DOHH2 (cell line): ENCODE data around the gene RBMXL3.

Experiments
- H3F3A ChIP-seq: fragments of 200-600 bp; sonication (generic), shearing (Covaris generic); 2 replicates; pipeline ENCODE4 v1.6.0; 2016; ENCODE audit warnings: antibody characterized with exemption, mild to moderate bottlenecking; ENCODE audit not compliant: control insufficient read depth, insufficient read depth
- H3K27ac ChIP-seq: fragments of 200-600 bp; sonication (generic); 2 replicates; pipeline ENCODE4 v1.5.1; 2014; ENCODE audit warnings: low read depth, mild to moderate bottlenecking, low read length, moderate library complexity
- H3K27me3 ChIP-seq: fragments of 200-600 bp; sonication (generic); 2 replicates; pipeline ENCODE4 v1.6.1; 2014; ENCODE audit warnings: mild to moderate bottlenecking, low read length, mixed read lengths; ENCODE audit not compliant: control insufficient read depth
- H3K36me3 ChIP-seq: fragments of 200-600 bp; sonication (generic); 2 replicates; pipeline ENCODE4 v1.6.1; 2014; ENCODE audit warnings: mild to moderate bottlenecking, low read length, moderate library complexity, mixed read lengths; ENCODE audit not compliant: control insufficient read depth
- H3K4me1 ChIP-seq: fragments of 200-600 bp; sonication (generic); 2 replicates; pipeline ENCODE4 v1.6.1; 2014; ENCODE audit warnings: mild to moderate bottlenecking, low read length, mixed read lengths; ENCODE audit not compliant: control insufficient read depth
- H3K4me2 ChIP-seq: fragments of 200-600 bp; sonication (generic); 2 replicates; pipeline ENCODE4 v1.6.0; 2014; ENCODE audit warnings: mild to moderate bottlenecking, low read length, moderate library complexity
- H3K4me3 ChIP-seq: fragments of 200-600 bp; sonication (generic); 2 replicates; pipeline ENCODE4 v1.5.1; 2014; ENCODE audit warnings: mild to moderate bottlenecking, low read length, mixed read lengths
- H3K79me2 ChIP-seq: fragments of 200-600 bp; sonication (generic); 2 replicates; pipeline ENCODE4 v1.6.1; 2014; ENCODE audit warnings: mild to moderate bottlenecking, low read length, mixed read lengths; ENCODE audit not compliant: control insufficient read depth
- H3K9me2 ChIP-seq: fragments of 200-600 bp; sonication (generic); replicated peaks from 2 replicates; pipeline ENCODE4 v1.6.1; 2014; ENCODE audit warnings: mild to moderate bottlenecking, low read length, mixed read lengths; ENCODE audit not compliant: control insufficient read depth
- H3K9me3 ChIP-seq: fragments of 200-600 bp; sonication (generic); 2 replicates; pipeline ENCODE4 v1.6.1; 2014; ENCODE audit warnings: antibody characterized with exemption, low read length, mixed read lengths; ENCODE audit not compliant: control insufficient read depth, insufficient read depth
- H4K20me1 ChIP-seq: fragments of 200-600 bp; sonication (generic); 2 replicates; pipeline ENCODE4 v1.6.0; 2014; ENCODE audit warnings: low read depth, mild to moderate bottlenecking, antibody characterized with exemption, low read length, moderate library complexity; ENCODE audit not compliant: control insufficient read depth, insufficient read depth
- EZH2phosphoT487 ChIP-seq: fragments of 200-600 bp; sonication (generic); IDR thresholded peaks from 2 replicates; pipeline ENCODE4 v1.6.1; 2017; ENCODE audit warnings: borderline replicate concordance, mild to moderate bottlenecking, antibody characterized with exemption, low read length, moderate library complexity, mixed read lengths
- TF ChIP-seq, protein P1 (sequence below): fragments of 200-600 bp; sonication (generic); IDR thresholded peaks from one replicate; pipeline ENCODE4 v1.5.1; 2014; ENCODE audit warnings: antibody characterized with exemption, mild to moderate bottlenecking, low read depth, low read length; ENCODE audit not compliant: poor library complexity, severe bottlenecking

RBMXL3 gene

DNA sequence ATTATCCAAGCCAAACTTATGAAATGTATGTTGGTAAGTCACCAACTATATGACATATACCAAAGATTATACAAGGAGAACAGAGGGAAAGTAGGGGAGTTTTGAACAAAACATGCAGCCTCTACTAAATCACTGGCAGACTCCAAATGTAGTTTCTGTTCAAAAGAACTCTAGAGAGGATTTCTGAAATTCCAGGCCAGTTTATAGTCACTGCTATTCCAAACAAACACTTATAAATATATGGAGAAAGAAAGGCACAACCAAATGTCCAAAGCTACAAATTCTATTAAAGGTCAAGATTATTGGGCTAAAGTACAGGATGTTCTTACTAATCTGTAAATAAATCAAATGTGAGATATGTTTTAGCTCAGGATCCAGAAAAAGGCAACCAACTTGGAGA, 47.4 kb downstream of the RBMXL3 start:
- Histone ChIP-seq H3K9me3 (no peaks in the 10 kb centered on the region), H3K4me3 (no peak overlapping the region), H4K20me1 (no peaks in the 10 kb centered on the region), H3K4me2 (no peak overlapping the region), H3F3A (no peaks in the 10 kb centered on the region), H3K36me3 (no peaks in the 10 kb centered on the region), H3K27ac (no peak overlapping the region), H3K79me2 (no peaks in the 10 kb centered on the region), H3K27me3 (no peaks in the 10 kb centered on the region), H3K9me2 (no peaks in the 10 kb centered on the region), H3K4me1 (no peaks in the 10 kb centered on the region)
- no peak for TF ChIP-seq EZH2phosphoT487
- TF ChIP-seq, protein P1, sequence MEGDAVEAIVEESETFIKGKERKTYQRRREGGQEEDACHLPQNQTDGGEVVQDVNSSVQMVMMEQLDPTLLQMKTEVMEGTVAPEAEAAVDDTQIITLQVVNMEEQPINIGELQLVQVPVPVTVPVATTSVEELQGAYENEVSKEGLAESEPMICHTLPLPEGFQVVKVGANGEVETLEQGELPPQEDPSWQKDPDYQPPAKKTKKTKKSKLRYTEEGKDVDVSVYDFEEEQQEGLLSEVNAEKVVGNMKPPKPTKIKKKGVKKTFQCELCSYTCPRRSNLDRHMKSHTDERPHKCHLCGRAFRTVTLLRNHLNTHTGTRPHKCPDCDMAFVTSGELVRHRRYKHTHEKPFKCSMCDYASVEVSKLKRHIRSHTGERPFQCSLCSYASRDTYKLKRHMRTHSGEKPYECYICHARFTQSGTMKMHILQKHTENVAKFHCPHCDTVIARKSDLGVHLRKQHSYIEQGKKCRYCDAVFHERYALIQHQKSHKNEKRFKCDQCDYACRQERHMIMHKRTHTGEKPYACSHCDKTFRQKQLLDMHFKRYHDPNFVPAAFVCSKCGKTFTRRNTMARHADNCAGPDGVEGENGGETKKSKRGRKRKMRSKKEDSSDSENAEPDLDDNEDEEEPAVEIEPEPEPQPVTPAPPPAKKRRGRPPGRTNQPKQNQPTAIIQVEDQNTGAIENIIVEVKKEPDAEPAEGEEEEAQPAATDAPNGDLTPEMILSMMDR = no peak

DNA sequence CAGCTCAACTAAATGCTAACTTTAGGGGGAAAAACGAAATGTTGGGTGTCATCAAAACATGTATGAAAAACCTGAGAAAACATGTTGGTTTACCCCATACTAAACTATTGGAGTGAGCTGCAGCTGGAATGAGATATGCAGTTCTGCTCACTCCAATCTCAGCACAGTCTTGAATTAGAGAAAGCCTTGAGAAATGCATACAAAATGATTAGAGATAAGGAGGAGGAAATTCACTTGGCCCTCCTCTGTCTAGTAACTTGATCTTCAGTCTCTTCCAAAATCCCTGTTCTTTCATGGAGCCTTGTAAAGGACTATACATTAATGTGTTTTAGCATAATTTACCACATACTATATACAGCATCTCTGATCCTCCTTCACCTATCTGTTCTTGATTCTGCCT, 47.8 kb downstream of the RBMXL3 start:
- Histone ChIP-seq H3K4me1 (no peaks in the 10 kb centered on the region), H3K27me3 (no peaks in the 10 kb centered on the region), H3K9me2 (no peaks in the 10 kb centered on the region), H3K36me3 (no peaks in the 10 kb centered on the region), H3K79me2 (no peaks in the 10 kb centered on the region), H3K9me3 (no peaks in the 10 kb centered on the region), H4K20me1 (no peaks in the 10 kb centered on the region), H3F3A (no peaks in the 10 kb centered on the region), H3K27ac (no peak overlapping the region), H3K4me3 (no peak overlapping the region), H3K4me2 (no peak overlapping the region)
- TF ChIP-seq EZH2phosphoT487 = no peak
- TF ChIP-seq, protein P1 = no peak
